Fibroblast of gingiva (primary cell): ENCODE measurements around the gene ROS1.
"Not testable (repeated sequence)": the region's sequence is repeated elsewhere in the genome, so short reads cannot be mapped to it uniquely, and the experiment has no call there.

ENCODE experiments used
- DNase-seq: peaks from one replicate; pipeline ENCODE4 v3.0.0-alpha.2; 2011; ENCODE audit warnings: low read depth

The ROS1 gene

DNA sequence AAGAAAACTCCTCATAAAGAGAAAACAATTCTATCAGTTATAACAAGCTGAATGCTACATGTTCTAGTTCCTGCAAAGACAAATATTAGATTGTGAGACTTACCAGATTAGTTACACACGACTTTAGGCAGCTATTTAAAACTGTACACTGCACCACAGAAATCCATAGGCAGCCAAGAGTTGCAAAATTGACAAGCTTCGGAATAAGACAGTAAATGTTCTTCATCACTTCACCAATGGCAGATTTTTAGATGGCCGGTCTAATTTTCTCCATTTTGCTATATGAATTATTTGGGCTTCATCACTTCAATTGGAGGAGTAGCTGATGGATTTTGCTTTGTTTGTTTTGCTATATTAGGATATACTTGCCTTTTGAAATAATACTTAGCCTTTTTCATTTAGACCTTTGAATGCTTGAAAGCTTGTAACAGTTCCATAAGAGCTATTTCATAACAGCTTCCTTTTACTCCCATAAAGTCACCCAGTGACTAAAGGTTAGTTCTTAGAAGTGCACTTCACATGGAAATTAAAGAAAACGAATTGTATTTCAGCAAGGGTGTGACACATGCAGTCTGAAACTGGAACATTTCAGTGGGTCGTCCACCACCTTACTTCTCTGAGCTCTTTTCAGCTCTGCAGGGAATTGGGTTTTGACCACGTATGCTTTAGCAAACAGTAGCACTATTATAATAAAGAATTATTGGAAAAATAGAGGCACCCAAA, at the start of gene ROS1:
Gene ROS1 (minus strand): TSS at position 512 of the 723 bp plus-strand sequence. CDS start 286 bp downstream, at position 226.
- DNase-seq: no peak

DNA sequence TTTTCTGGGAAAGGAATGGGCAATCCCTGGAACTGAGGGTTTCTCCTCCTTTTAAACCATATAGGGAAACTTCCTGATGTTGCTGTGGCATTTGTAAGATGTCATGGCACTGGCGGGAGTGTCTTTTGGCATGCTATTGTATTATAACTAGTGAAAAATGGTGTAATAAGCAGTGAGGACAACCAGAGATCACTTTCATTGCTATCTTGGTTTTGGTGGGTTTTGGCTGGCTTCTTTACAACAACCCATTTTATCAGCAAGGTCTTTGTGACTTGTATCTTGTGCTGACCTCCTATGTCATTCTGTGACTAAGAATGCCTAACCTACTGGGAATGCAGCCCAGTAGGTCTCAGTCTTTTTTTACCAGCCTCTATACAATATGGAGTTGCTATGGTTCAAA, 47.7 kb upstream of the ROS1 start:
- DNase-seq: no peak

DNA sequence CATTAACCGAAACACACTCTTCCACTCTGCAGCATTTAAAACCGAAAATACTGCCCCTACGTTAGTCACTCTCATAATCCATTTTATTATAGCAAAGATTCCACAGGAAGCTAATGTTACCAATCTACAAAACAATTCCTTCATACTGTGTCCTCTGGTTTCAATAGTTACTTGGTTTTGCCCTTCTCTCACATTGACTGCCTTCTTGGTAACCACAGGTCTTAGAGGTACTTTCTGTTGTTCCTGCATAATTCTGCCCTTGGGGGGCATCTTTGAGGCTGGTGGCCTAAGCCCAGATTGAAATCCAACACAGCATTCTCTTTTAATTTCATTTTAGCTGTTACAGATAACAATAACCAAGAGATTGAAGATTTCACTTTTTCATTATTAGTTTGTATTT, 46.9 kb upstream of the ROS1 start:
- no peak for DNase-seq

DNA sequence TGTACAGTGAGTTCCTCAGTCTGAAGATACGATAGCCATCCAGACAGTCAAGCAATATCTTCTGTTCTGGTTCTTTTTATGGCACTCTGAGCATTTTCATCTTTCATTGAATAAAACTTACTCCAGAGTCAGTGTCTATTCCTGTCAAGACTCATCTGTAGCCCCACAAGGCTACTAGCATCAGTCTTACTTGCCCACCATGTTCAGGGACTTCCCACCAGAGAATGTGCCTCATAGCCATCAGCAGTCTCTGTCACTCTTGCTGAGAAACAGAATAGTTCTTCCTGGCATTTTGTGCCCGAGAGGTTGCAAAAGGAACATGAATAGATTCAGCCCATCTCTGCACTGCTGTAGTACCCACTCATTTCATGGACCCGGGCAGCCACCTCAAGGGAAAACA, 44.0 kb upstream of the ROS1 start:
- no peak for DNase-seq

DNA sequence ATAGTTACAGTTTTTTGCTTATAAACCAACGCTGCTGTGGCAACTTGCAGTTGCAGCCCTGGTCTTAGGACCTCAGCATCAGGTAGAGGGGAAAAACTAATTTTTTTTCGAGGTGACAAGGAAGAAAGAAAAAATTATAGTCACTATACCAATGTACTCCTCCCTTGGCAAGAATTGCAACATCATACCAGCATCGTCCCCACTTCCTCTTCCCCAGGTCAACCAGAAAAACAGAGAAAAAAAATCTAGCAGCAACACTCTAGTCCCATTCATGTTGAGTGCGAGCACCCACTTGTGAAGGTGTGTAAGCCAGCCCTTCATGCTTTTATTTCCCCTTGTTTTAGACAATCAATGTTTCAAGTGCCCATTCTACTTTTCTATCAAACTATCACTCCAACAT, 43.6 kb upstream of the ROS1 start:
- DNase-seq: no peak

DNA sequence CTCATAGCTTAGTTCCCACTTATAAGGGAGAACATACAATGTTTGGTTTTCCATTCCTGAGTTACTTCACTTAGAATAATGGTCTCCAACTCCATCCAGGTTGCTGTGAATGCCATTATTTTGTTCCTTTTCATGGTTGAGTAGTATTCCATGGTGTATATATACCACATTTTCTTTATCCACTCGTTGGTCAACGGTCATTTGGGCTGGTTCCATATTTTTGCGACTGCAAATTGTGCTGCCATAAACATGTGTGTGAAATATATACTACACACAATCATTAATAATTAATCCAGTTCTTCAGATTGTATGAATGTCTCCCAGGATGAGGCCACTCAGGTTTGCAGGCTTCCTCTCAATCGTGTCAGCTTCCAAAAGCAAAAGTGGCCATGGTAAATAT, 42.8 kb upstream of the ROS1 start:
- DNase-seq: not testable (repeated sequence)

DNA sequence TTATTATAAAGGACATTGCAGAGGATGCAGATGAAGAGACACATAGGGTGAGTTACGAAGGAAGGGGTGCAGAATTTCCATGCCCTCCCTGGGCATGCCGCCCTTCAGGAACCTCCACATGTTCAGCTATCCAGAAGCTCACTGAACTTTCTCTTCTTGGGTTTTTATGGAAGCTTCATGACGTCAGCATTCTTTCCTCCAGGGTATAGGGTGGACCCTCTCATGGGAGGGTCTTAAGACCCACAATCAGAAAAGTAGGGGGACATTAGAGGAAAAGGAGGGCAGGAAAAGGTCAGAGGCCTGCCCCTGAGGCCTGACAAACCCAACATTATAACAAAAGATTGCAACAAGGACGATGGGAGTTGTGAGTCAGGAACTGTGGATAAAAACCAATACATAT, 42.1 kb upstream of the ROS1 start:
- no peak for DNase-seq

DNA sequence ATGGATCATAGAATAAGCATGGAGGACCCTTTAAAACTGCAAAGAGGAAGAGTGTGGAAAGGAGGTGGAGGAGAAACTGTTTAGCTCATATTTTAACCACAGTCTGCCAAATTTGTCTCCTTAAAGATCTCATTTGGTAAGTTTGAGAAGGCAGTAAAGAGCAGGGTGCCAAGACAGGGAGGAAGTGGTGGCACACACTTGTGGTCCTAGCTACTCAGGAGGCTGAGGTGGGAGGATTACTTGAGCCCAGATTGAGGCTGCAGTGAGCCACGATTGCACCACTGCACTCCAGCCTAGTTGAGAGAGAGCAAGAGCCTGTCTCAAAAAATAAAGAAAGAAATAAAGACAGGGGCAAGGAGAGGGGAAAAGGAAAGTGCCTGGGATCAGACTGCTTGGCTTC, 39.9 kb upstream of the ROS1 start:
- no peak for DNase-seq

DNA sequence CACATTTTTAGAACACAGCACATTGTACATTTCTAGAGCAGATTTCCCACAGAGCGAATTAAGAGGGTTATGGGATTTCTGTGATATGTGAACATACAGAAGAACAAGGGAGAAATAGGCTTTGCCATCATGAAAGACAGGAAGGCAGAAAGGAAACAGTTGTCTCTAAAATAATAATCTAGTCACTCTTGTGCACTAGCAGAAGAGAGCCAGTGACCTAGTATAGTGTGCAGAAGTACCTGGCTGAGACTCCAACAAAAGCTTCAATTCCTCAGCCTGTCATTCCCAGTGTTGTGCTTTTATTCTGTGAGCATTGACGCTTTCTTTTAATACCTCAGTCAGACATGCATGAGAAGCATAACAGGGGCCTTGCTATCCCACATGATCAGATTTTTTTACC, 39.0 kb upstream of the ROS1 start:
- DNase-seq: no peak

DNA sequence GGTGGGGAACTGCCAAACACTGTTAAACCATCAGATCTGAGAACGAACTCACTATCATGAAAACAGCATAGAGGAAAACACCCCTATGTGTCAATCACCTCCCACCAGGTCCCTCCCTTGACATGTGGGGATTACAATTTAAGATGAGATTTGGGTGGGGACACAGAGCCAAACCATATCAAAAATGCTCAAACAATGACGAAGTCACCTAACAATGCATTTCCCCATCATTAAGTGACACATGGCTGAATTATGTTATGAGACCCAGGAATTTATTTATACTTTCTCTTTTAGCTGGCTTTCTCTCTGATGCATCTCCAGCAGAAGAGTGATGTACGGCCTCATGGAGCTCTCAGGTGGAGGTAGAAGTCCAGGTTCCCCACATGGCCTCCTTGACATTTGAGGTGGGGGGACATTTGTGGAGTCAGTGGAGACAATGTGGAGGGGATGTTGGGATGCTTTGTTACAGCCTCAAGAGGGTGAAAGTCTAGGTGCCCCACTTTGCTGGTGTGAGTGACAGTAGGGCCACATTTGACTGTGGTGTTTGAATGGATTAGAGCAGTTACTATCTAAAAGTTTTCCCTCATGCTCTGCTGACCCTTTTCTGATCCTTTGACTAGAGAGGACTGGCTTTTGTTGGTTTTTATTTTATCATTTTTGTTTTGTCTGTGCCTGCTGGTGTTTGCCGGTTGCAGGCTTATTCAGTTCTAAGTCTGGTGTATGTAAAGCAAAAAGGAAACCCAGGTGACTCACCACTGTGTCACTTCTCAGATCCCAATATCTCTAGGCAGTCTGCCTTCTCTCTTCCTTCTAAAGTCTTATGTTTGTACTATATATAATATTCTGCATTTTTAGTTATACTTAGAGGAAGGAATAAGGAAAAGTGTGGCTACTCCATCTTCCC, 38.3 kb upstream of the ROS1 start:
- DNase-seq: peak; percentile 46

DNA sequence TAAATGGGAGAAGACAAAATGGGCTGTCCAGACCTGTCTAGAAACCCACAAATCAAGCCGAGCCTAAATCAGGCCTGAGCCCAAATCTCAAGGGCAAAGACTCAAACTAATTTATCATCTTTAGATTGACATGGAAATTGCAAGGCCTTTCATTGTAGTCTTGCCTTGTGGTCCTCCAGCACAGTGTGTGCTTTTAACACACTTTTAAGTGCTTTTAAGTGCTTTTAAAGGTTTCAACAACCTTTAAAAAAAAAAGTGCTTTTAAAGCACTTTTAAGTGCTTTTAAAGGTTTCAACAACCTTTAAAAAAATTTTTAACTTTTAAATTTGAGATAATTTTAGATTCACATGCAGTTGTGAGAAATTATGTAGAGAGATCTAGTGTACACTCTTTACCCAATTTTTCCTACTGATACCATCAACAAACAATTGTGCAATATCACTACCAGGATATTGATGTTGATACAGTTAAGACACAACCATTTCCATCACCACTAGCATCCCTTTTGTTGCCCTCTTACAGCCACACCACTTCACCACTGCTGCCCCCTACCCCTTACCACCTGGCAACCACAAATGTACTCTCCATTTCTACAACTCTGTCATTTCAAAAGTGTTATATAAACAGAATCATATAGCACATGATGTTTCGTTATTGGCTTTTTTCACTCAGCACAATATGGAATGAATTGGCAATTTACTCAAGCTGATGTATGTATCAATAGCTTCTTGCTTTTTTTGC, 33.6 kb upstream of the ROS1 start:
- DNase-seq: no peak

DNA sequence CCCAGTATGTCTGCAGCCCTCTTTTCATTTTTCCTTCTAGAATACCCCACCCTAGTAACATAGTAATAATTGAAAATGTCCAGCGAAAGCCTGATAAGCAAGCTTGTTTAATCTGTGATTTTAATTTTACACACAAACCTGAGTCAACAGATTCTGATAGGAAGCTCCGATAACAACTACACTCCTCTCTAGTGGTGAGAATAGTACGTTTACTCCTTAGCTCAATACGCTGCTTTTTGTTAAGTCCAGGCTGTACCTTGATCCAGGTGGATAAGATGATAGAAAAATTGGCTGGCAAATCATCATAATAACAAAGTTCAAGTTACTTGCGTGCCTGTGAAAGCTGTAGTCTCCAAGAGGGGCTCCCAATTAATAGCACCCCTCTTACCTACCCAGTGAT, 31.3 kb upstream of the ROS1 start:
- no peak for DNase-seq

DNA sequence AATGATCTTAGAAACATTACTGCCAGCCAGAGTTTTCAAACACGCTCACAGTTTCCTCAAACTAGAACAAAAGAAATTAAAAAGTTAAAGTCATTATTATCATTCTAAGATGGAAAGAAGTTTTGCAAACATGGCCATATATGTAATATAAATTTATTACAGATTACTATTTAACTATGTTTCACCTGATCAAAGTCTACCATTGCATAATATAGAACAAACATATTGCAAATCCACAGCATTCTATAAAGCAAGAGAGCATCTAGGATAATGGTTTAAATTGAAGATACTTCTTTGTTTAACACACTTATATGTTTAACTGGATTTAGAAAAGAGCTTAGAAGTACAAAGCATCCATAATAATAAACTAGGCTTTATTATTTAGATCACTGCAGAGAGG, 30.5 kb upstream of the ROS1 start:
- DNase-seq: no peak

DNA sequence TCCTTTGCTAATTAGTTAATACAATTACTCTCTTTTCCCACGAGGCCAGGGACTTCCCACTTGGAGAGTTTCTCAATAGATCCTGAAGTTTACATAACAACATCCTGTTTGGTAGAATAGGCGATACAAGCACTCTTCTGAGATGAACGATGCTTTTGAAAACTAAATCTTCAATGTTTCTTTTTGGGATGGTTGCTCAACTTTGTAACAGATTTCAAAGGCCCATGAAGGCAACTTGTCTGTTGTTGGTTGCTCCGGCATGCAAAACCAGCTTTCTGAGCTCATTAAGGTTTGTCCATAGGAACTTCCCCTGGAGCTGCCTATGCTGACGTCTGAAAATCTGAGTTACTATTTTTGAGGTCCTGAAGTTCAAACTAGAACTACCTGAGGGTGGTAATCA, 25.9 kb upstream of the ROS1 start:
- DNase-seq: peak; percentile 37

DNA sequence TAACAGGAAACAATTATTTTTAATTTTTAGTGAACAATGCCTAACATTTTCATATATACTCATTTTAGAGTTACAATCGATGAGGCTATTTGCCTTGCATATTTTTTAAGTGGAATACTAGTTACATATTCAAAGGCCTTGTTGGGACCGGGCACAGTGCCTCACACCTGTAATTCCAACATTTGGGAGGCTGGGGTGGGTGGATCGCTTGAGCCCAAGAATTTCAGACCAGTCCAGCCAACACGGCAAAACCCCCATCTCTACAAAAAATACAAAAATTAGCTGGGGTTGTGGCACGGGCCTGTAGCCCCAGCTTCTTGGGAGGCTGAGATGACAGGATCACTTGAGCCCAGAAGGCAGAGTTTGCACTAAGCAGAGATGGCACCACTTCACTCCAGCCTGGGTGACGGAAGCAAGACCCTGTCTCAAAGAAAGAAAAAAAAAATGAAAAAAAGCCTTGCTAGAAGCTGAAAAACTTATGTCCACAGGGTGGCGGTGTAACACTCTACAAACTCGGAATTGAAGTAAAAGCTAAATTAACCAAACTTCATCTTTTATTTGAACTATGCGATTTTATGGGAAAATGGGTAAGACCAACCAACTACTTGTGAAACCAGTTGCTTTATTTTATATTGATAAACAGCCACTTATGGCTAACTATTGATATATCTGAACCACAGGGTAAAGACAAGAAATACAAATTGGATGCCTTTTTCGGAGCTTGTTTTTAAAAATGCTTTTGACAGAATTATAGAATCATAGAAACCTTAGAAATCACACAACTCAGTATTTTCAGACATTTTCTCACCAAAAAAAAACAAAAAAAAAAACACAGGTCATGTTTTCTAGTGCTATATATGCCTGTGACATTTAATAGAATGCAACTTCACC, 24.1 kb upstream of the ROS1 start:
- peak; percentile 65 for DNase-seq

DNA sequence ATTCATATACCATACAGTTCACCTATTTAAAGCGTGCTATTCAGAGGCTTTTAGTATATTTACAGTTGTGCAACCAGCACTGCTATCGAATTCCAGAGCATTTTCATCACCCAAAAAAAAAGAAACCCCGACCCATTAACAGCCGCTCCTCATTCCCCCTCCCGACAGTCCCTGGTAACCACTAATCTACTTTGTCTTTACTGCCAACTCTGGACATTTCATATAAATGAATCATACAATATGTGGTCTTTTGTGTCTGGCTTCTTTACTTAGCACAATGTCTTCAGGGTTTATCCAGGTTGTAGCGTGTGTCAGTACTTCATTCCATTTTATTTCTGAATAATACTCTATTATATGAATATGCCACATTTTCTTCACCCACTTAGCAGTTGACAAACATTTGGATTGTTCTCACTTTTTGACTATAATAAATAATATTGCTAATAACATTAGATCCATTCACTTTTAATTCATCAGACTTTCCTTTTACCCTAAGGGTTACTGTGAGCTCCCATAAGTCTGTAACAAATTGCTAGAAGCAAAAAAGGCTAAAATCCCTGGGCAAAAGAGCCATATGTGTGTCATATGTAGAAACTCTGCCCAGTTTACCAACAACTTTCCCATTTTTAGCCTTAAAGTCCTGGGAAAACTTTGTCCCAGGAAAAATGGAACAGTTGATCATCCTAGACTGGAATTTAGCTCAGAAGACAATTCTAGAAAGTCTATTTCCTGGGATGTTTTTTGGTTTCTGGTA, 23.2 kb upstream of the ROS1 start:
- peak; percentile 82 for DNase-seq

DNA sequence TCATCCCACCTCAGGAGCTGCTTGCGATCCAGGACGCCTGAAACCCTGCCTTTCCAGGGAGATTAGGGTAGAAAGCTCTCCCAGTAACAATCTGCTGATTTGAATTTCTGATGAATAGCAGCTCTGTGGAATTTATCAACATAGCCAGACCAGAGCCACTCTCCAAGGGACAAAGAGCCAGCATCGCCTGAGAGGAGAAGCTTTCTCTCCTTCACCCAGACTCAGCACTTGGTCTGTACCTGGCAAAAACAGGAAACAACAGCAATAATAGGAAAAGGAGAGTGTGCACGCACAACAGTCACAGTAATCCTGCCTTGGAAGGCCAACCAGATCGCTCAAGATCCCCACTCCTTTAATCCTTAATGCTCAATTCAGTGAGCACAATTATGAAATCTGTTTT, 22.3 kb upstream of the ROS1 start:
- no peak for DNase-seq

DNA sequence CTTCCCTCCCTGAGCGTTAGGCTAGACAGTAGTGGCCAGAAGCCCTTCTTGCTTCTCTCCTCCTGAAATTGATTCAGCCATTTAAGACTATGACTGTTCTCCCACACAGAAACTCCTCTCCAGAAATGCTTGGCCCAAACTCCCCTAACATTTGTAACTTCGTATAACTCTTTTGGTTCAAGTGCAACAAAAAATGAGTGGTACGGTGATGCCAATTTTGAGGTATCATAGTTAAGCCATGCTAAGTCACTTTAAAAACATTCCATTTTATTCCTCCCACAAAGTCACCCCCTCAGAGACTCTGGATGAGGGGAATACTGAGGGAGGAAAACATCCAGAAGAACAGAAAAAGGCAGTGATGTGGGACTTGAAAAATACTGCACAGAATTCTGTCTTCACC, 21.1 kb upstream of the ROS1 start:
- DNase-seq: no peak

DNA sequence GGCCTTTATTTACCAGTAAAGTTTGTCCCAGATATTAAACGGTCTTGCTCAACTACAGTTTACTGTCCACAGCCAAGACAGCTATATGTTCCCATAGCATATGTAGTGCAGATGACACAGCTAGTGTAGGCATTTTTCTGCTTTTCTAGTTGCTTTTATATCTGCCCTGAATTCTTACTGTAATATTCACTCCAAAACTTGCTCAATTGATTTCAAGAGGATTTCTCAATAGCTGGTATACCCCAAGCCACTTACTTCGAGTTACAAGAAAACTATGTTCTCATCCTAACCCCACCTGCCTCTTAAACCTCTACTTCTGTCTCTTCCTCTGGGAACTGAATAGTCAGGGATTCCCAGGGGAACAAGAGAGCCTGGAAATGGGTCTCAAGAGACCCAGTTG, 18.9 kb upstream of the ROS1 start:
- DNase-seq: peak; percentile 80

DNA sequence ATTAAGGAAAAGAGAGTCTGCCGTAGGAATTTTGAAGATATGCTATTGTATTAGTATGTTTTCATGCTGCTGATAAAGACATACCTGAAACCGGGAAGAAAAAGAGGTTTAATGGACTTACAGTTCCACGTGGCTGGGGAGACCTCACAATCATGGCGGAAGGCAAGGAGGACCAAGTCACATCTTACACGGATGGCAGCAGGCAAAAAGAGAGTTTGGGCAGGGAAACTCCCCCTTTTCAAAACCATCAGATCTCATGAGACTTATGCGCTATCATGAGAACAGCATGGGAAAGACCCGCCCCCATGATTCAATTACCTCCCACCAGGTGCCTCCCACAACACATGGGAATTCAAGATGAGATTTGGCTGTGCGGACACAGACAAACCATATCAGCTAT, 16.6 kb upstream of the ROS1 start:
- DNase-seq: not testable (repeated sequence)

DNA sequence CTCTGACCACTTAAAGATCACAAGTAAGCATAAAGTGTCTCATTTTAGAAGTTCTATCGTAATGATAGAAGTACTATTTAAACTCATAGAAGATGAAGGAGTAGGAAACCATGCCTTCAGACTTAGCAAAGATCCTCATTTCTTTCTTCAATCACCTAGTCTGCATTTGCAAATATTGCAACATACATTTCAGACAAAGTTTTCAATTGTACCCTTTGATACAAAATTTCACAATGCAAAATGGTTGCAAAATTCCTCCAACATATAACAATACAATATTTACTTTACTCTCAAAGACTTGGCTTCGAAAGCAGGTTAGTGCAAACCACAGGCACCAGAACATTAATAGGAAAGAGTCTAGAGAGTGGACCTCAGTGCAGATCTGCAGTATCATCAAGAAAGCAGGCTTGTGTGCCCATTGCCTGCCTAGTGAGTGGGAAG, 16.1 kb upstream of the ROS1 start:
- DNase-seq: peak; percentile 82
